A673 (cell line): ENCODE data around the gene SNTB2. TPM values are rescaled to one million over a fixed set of nuclear protein-coding genes. Genes with fewer than 3 reads are reported as not detected.

ENCODE experiments used
- BruUV-seq: library from RNA; stranded (reverse); fragments of 400-500 nt; replicated peaks from 2 replicates; lab custom pipeline; 2021; lab: Mats Ljungman, UMichigan
- CTCF ChIA-PET: fragments of 300-600 bp; sonication (Branson Sonifier 250); formaldehyde crosslinking; loops from one replicate; lab custom pipeline; 2022; ENCODE audit warnings: antibody characterized with exemption; lab: Charles Lee
- POLR2A ChIA-PET: fragments of 300-600 bp; sonication (Branson Sonifier 250); formaldehyde crosslinking; loops from one replicate; lab custom pipeline; 2022; ENCODE audit warnings: antibody characterized with exemption; ENCODE audit not compliant: low non-redundant PET; lab: Charles Lee
- DNase-seq: peaks from one replicate; pipeline ENCODE4 v3.0.0-alpha.2; 2015; ENCODE audit warnings: low spot score
- H3K27ac ChIP-seq: fragments of 200-600 bp; sonication (generic); 2 replicates; pipeline ENCODE4 v1.5.1; 2016; ENCODE audit warnings: mixed run types, low read depth, mild to moderate bottlenecking, mixed read lengths, antibody characterized with exemption, low read length; ENCODE audit not compliant: poor library complexity, severe bottlenecking
- H3K27me3 ChIP-seq: fragments of 200-600 bp; sonication (generic); replicated peaks from 2 replicates; pipeline ENCODE4 v1.6.1; 2017; ENCODE audit warnings: mixed run types, low read depth, mild to moderate bottlenecking, mixed read lengths, antibody characterized with exemption, low read length; ENCODE audit not compliant: insufficient read depth, poor library complexity
- H3K36me3 ChIP-seq: fragments of 200-600 bp; sonication (generic); 2 replicates; pipeline ENCODE4 v1.6.1; 2016; ENCODE audit warnings: mixed run types, mild to moderate bottlenecking, mixed read lengths, antibody characterized with exemption, low read length; ENCODE audit not compliant: insufficient read depth, poor library complexity, severe bottlenecking
- H3K4me1 ChIP-seq: fragments of 200-600 bp; sonication (generic); 2 replicates; pipeline ENCODE4 v1.6.1; 2017; ENCODE audit warnings: mixed run types, mild to moderate bottlenecking, mixed read lengths, antibody characterized with exemption, low read length; ENCODE audit not compliant: insufficient read depth, poor library complexity, severe bottlenecking
- H3K4me3 ChIP-seq: fragments of 200-600 bp; sonication (generic); 2 replicates; pipeline ENCODE4 v1.5.1; 2016; ENCODE audit warnings: low read depth, mixed run types, mild to moderate bottlenecking, mixed read lengths, low read length; ENCODE audit not compliant: poor library complexity, severe bottlenecking
- H3K9me3 ChIP-seq: fragments of 200-600 bp; sonication (generic); 2 replicates; pipeline ENCODE4 v1.6.1; 2016; ENCODE audit warnings: mixed run types, low read depth, mild to moderate bottlenecking, mixed read lengths, antibody characterized with exemption, low read length; ENCODE audit not compliant: poor library complexity, severe bottlenecking
- CTCF ChIP-seq: fragments of 300-800, 200-600 bp; sonication (generic); conservative IDR thresholded peaks from 2 replicates; pipeline ENCODE4 v1.5.1; 2017; ENCODE audit warnings: low read depth, mild to moderate bottlenecking, antibody characterized with exemption, low read length, moderate library complexity, mixed read lengths
- EZH2 ChIP-seq: fragments of 200-600 bp; sonication (generic); IDR thresholded peaks from 2 replicates; pipeline ENCODE4 v1.6.1; 2017; ENCODE audit warnings: borderline replicate concordance, low read depth, mild to moderate bottlenecking, mixed read lengths, antibody characterized with exemption, low read length; ENCODE audit not compliant: poor library complexity, severe bottlenecking
- intact Hi-C: fragments of 100-400 bp; cut with micrococcal nuclease; formaldehyde crosslinking; loops from one replicate; pipeline ENCODE4 v1.10.0; 2022; ENCODE audit not compliant: unreplicated experiment
- total RNA-seq: library from RNA; stranded (reverse); gene quantifications from 2 replicates; pipeline ENCODE4 v1.2.3, GENCODE V29; 2021

Gene SNTB2
- total RNA-seq, 1 experiment from 2014 or later = 49.3 TPM

- no peak for DNase-seq
- no peaks in the 10 kb centered on the region for H3K27me3 ChIP-seq
- peaks cover 77% of the 10 kb centered on the region for H3K36me3 ChIP-seq
- no peaks in the 10 kb centered on the region for H3K9me3 ChIP-seq
- H3K4me3 ChIP-seq = no peak overlapping the region
- CTCF ChIA-PET = interaction anchor here (0.6 kb wide), 1 partner anchor 26 kb away, joined by 4 read pairs; no protein-coding TSS in a partner anchor
- POLR2A ChIA-PET = interaction anchor here (0.5 kb wide), 1 partner anchor 1373 kb away, joined by 3 read pairs; no protein-coding TSS in a partner anchor
- no peak overlapping the region for H3K27ac ChIP-seq
- intact Hi-C loops = no loop called here
- H3K4me1 ChIP-seq = no peaks in the 10 kb centered on the region
- TF ChIP-seq EZH2 = no peak
- no TSS peak for BruUV-seq
These were observed 20.6 kb upstream of the SNTB2 start for GRCh38 chr16:69166221-69166833.

- Histone ChIP-seq H3K4me1 (no peaks in the 10 kb centered on the region), H3K27me3 (no peaks in the 10 kb centered on the region), H3K4me3 (no peak overlapping the region), H3K27ac (no peak overlapping the region), H3K9me3 (no peaks in the 10 kb centered on the region), H3K36me3 (peaks cover 70% of the 10 kb centered on the region)
- intact Hi-C loops = no loop called here
- TF ChIP-seq CTCF = no peak
- TF ChIP-seq EZH2 = no peak
- DNase-seq = no peak
- no TSS peak for BruUV-seq
- ChIA-PET CTCF (interaction anchor here (0.6 kb wide), 1 partner anchor 27 kb away, joined by 4 read pairs; no protein-coding TSS in a partner anchor), POLR2A (interaction anchor here (0.5 kb wide), 2 partner anchors 266 to 1372 kb away, joined by 3 read pairs; no protein-coding TSS in a partner anchor)
These were observed 19.7 kb upstream of the SNTB2 start for GRCh38 chr16:69166946-69167930.

GRCh38 chr16:69169051-69169450 lies 17.9 kb upstream of the SNTB2 start:
- POLR2A ChIA-PET = no interaction called here
- no peaks in the 10 kb centered on the region for H3K4me1 ChIP-seq
- no peak overlapping the region for H3K4me3 ChIP-seq
- CTCF ChIA-PET = no interaction called here
- no peaks in the 10 kb centered on the region for H3K9me3 ChIP-seq
- TF ChIP-seq EZH2 = no peak
- TF ChIP-seq CTCF = no peak
- intact Hi-C loops = no loop called here
- H3K36me3 ChIP-seq = peaks cover 56% of the 10 kb centered on the region
- no peaks in the 10 kb centered on the region for H3K27me3 ChIP-seq
- no peak for DNase-seq
- no TSS peak for BruUV-seq
- no peak overlapping the region for H3K27ac ChIP-seq
